ENCODE measurements around the gene NFAT5.
"Not testable (repeated sequence)": the region's sequence is repeated elsewhere in the genome, so short reads cannot be mapped to it uniquely, and the experiment has no call there.

NFAT5 gene, protein sequence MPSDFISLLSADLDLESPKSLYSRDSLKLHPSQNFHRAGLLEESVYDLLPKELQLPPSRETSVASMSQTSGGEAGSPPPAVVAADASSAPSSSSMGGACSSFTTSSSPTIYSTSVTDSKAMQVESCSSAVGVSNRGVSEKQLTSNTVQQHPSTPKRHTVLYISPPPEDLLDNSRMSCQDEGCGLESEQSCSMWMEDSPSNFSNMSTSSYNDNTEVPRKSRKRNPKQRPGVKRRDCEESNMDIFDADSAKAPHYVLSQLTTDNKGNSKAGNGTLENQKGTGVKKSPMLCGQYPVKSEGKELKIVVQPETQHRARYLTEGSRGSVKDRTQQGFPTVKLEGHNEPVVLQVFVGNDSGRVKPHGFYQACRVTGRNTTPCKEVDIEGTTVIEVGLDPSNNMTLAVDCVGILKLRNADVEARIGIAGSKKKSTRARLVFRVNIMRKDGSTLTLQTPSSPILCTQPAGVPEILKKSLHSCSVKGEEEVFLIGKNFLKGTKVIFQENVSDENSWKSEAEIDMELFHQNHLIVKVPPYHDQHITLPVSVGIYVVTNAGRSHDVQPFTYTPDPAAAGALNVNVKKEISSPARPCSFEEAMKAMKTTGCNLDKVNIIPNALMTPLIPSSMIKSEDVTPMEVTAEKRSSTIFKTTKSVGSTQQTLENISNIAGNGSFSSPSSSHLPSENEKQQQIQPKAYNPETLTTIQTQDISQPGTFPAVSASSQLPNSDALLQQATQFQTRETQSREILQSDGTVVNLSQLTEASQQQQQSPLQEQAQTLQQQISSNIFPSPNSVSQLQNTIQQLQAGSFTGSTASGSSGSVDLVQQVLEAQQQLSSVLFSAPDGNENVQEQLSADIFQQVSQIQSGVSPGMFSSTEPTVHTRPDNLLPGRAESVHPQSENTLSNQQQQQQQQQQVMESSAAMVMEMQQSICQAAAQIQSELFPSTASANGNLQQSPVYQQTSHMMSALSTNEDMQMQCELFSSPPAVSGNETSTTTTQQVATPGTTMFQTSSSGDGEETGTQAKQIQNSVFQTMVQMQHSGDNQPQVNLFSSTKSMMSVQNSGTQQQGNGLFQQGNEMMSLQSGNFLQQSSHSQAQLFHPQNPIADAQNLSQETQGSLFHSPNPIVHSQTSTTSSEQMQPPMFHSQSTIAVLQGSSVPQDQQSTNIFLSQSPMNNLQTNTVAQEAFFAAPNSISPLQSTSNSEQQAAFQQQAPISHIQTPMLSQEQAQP (N-terminal part only)

DNA sequence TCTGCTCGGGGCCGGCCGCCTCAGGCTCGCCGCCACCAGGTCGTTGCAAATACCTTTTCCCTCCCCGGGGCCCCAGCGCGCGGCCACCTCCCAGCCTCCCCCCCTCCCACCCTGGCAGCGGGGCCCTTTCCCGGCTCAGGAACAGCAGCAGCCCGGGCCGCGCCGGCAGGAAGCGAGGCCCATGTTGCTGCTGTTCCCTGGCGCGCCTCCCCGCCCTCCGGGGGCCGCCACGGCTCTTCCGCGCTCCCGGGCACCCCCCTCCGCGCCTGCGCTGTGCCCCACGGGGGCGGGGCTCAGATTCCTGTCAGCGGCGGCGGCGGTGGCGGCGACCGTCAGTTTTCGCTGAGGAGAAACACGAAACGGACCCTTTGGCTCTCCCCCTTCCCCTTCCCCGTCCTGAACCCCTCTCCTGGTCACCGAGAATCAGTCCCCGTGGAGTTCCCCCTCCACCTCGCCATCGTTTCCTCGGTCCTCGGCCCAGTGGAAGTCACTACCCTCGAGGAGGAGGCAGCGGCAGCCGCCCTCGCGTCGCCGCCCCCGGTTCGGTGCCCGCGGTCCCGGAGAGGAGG, at the start of gene NFAT5:
NFAT5 (plus strand) TSS at position 296 of the 569 bp plus-strand sequence. CDS start 336 bp downstream, outside the sequence.
- H3K27ac Mint-ChIP-seq, result peak within 1 kb of the TSS; percentile 98
- H3K4me1 Mint-ChIP-seq, result peaks cover 59% of the 10 kb centered on the region
- H3K9me3 Mint-ChIP-seq, result no peaks in the 10 kb centered on the region
- ATAC-seq (peak; percentile 11), DNase-seq (peak; percentile 94)
- H3K27me3 Mint-ChIP-seq, result peaks cover 1% of the 10 kb centered on the region
- peaks cover 30% of the 10 kb centered on the region for H3K36me3 Mint-ChIP-seq (ENCODE audit: low read depth)
- H3K4me3 Mint-ChIP-seq, result peak within 1 kb of the TSS; percentile 98

GRCh38 chr16:69517914-69518313, 47.9 kb upstream of the NFAT5 start:
- not testable (repeated sequence) for ATAC-seq; H3K36me3 Mint-ChIP-seq (ENCODE audit: low read depth); DNase-seq; H3K27ac Mint-ChIP-seq; H3K4me3 Mint-ChIP-seq; H3K27me3 Mint-ChIP-seq
- Mint-ChIP-seq H3K9me3 (peaks cover 10% of the 10 kb centered on the region), H3K4me1 (peaks cover 55% of the 10 kb centered on the region)

DNA sequence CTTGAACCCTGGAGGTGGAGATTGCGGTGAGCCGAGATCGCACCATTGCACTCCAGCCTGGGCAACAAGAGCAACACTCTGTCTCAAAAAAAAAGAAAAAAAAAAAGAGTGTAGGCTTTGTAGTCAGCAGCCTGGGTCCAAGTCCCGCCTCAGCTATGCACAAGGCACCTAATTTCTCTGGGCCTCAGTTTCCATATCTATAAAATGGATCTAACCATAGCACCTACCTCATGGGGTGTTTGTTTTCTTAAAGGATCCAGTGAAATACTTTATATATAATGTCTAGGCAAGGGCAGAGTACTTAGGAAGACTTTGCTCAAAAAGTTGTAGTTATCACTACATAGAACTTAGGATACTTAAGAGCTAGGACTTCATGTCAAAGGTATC, 45.4 kb upstream of the NFAT5 start:
- Mint-ChIP-seq H3K27ac (peak overlapping the region; percentile 95), H3K27me3 (no peaks in the 10 kb centered on the region), H3K36me3 (ENCODE audit: low read depth) (no peaks in the 10 kb centered on the region), H3K9me3 (peaks cover 11% of the 10 kb centered on the region), H3K4me1 (peaks cover 38% of the 10 kb centered on the region), H3K4me3 (no peak overlapping the region)
- ATAC-seq (no peak), DNase-seq (no peak)

DNA sequence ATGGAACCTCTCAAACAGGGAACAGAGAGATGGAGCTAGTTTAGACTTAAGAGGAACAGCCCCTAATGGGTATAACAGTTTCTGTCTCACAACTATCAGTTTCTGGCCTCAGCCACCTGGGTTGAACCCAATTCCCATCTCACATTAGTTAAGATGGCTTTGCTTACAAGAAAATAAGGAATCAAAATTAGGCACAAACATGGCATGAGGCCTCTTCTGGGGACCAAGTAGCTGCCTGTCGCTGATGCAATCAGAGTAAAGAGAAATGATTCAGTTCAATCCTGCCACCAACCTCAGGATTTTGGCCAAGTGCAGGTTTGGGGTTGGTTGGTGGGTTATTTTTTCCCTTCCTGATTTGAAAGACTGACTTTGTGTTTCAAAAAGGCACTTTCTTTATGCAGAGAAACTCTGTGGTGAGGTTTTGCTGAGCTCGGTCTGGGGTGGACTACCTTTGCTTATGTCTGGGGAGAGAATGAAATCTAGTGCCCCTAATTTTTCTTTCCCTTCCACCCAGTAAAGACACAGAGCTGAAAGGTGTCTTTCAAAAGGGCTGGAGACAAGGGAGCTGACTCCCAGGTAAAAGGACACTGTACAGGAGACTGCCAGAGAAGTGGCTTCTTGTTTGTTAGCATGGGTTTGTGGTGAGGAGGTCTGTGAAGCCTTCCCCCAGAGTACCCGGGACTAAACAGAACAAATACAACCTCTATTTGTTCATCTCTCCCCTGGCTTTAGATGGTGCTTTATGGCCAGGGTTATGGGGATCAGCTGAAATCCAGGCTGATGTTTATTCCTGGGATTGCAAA, 44.8 kb upstream of the NFAT5 start:
- ATAC-seq (peak; percentile 97), DNase-seq (peak; percentile 57)
- no peaks in the 10 kb centered on the region for H3K27me3 Mint-ChIP-seq
- peak overlapping the region; percentile 95 for H3K27ac Mint-ChIP-seq
- H3K4me1 Mint-ChIP-seq, result peaks cover 33% of the 10 kb centered on the region
- H3K9me3 Mint-ChIP-seq, result peaks cover 11% of the 10 kb centered on the region
- H3K36me3 Mint-ChIP-seq (ENCODE audit: low read depth), result no peaks in the 10 kb centered on the region
- peak overlapping the region; percentile 59 for H3K4me3 Mint-ChIP-seq

DNA sequence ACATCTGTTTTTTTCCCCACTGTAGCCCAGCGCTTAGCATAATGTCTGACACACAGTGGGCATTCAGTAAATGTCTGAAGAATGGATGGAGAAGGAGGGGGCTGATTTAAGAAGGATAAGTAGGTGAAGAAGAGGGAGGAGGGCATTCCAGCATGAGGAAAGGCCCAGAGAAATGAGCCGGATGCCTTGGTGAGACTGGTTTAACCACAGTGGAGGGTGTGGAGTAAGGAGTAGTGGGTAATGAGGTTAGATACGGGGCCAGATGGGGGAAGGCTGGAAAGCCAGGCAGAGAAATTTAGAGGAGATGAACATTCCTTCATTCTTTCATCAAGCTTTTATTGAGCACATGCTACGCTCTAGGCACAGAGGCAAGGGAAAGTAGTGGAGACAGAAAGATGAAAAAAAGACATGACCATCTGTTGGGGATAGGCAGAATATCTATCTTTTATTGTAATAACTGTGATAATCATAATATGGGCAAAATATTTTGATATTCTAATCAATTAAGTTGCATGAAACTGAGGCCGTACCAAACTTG, 43.7 kb upstream of the NFAT5 start:
- H3K9me3 Mint-ChIP-seq, result peaks cover 11% of the 10 kb centered on the region
- DNase-seq, result no peak
- peak overlapping the region; percentile 95 for H3K27ac Mint-ChIP-seq
- no peaks in the 10 kb centered on the region for H3K36me3 Mint-ChIP-seq (ENCODE audit: low read depth)
- peaks cover 31% of the 10 kb centered on the region for H3K4me1 Mint-ChIP-seq
- H3K27me3 Mint-ChIP-seq, result no peaks in the 10 kb centered on the region
- ATAC-seq, result no peak
- no peak overlapping the region for H3K4me3 Mint-ChIP-seq

- Mint-ChIP-seq H3K4me1 (peaks cover 31% of the 10 kb centered on the region), H3K27ac (peak overlapping the region; percentile 95), H3K27me3 (no peaks in the 10 kb centered on the region), H3K4me3 (no peak overlapping the region), H3K9me3 (peaks cover 11% of the 10 kb centered on the region), H3K36me3 (ENCODE audit: low read depth) (no peaks in the 10 kb centered on the region)
- ATAC-seq (no peak), DNase-seq (no peak)
Observed at GRCh38 chr16:69522732-69523404, 42.9 kb upstream of the NFAT5 start.

GRCh38 chr16:69523566-69524305, 42.0 kb upstream of the NFAT5 start:
- no peak overlapping the region for H3K4me3 Mint-ChIP-seq

GRCh38 chr16:69526831-69527655, 38.7 kb upstream of the NFAT5 start:
- Mint-ChIP-seq H3K36me3 (ENCODE audit: low read depth) (no peaks in the 10 kb centered on the region), H3K9me3 (peaks cover 9% of the 10 kb centered on the region), H3K27ac (no peak overlapping the region), H3K4me1 (peaks cover 34% of the 10 kb centered on the region), H3K4me3 (no peak overlapping the region), H3K27me3 (no peaks in the 10 kb centered on the region)
- DNase-seq, result no peak
- no peak for ATAC-seq

More at GRCh38 chr16:69523566-69524305, 42.0 kb upstream of the NFAT5 start:
- no peaks in the 10 kb centered on the region for H3K27me3 Mint-ChIP-seq
- DNase-seq (no peak), ATAC-seq (no peak)
- peaks cover 11% of the 10 kb centered on the region for H3K9me3 Mint-ChIP-seq
- no peaks in the 10 kb centered on the region for H3K36me3 Mint-ChIP-seq (ENCODE audit: low read depth)
- H3K27ac Mint-ChIP-seq, result no peak overlapping the region
- H3K4me1 Mint-ChIP-seq, result peaks cover 31% of the 10 kb centered on the region

GRCh38 chr16:69531988-69532387, 33.8 kb upstream of the NFAT5 start:
- H3K27me3 Mint-ChIP-seq, result no peaks in the 10 kb centered on the region
- H3K36me3 Mint-ChIP-seq (ENCODE audit: low read depth), result no peaks in the 10 kb centered on the region
- ATAC-seq (no peak), DNase-seq (no peak)
- H3K27ac Mint-ChIP-seq, result no peak overlapping the region
- H3K4me3 Mint-ChIP-seq, result no peak overlapping the region
- no peaks in the 10 kb centered on the region for H3K9me3 Mint-ChIP-seq
- peaks cover 55% of the 10 kb centered on the region for H3K4me1 Mint-ChIP-seq

GRCh38 chr16:69532641-69533455, 32.9 kb upstream of the NFAT5 start:
- no peaks in the 10 kb centered on the region for H3K9me3 Mint-ChIP-seq
- H3K36me3 Mint-ChIP-seq (ENCODE audit: low read depth), result no peaks in the 10 kb centered on the region
- H3K27me3 Mint-ChIP-seq, result peaks cover 1% of the 10 kb centered on the region
- H3K27ac Mint-ChIP-seq, result no peak overlapping the region
- peaks cover 59% of the 10 kb centered on the region for H3K4me1 Mint-ChIP-seq
- ATAC-seq, result no peak
- no peak overlapping the region for H3K4me3 Mint-ChIP-seq
- DNase-seq, result no peak

DNA sequence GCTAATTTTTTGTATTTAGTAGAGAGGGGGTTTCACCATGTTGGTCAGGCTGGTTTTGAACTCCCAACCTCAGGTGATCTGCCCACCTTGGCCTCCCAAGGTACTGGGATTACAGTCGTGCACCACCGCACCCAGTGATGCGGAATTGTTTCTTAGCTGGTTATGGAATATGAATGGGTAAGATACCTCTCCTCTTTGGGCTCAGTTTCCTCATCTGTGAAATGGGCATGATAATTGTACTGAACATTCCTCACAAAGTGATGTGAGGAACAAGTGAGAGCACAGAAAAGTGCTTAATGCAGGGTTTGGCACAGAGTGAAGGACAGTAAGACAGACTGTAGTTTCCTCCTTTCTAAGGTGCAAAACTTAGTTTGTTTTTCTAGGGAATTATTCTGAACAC, 31.0 kb upstream of the NFAT5 start:
- peaks cover 52% of the 10 kb centered on the region for H3K4me1 Mint-ChIP-seq
- no peaks in the 10 kb centered on the region for H3K36me3 Mint-ChIP-seq (ENCODE audit: low read depth)
- no peaks in the 10 kb centered on the region for H3K9me3 Mint-ChIP-seq
- peak overlapping the region; percentile 79 for H3K27ac Mint-ChIP-seq
- peak overlapping the region; percentile 34 for H3K4me3 Mint-ChIP-seq
- ATAC-seq (no peak), DNase-seq (no peak)
- peaks cover 2% of the 10 kb centered on the region for H3K27me3 Mint-ChIP-seq
